ENCODE results near the gene TMEM209. TPM values are rescaled to one million over a fixed set of nuclear protein-coding genes. Genes with fewer than 3 reads are reported as not detected.
A peak's percentile ranks its signal among the peaks of the same experiment; 100 is the strongest.

TMEM209 gene
- total and polyA plus RNA-seq, 12 donors, result 6.0 to 77.1 (median 35.9) TPM

GRCh38 chr7:130141161-130141883, 63.9 kb downstream of the TMEM209 start:
- peak; percentile 65 to 87 (median 78) for DNase-seq
- intact Hi-C loops (cut with DNase I), result no loop called here
- peak overlapping the region in 2 of 5 donors; percentile 82 to 83 for H3K27ac ChIP-seq

GRCh38 chr7:130140551-130141160, 64.5 kb downstream of the TMEM209 start:
- Histone ChIP-seq H3K4me1 (replicated peaks in 1 of 2) (peaks cover 0 to 7% of the 10 kb centered on the region in 2 donors), H3K4me3 (peak overlapping the region in 2 of 4 donors; percentile 32 to 76), H3K36me3 (replicated peaks in 1 of 2) (no peaks in the 10 kb centered on the region), H3K27me3 (no peaks in the 10 kb centered on the region), H3K9me3 (replicated peaks in 1 of 3) (no peaks in the 10 kb centered on the region), H3K27ac (peak overlapping the region in 2 of 5 donors; percentile 82 to 83)
- peak in 2 of 7 donors; percentile 20 to 35 for DNase-seq
- 80 to 90% (median 87%) methylated on average over 22 to 47 of the region's 47 CpGs for whole genome bisulfite sequencing, 4 donors
- no peak for TF ChIP-seq CTCF (IDR thresholded peaks at IDR 0.05)
- no peak for TF ChIP-seq POLR2A (IDR thresholded peaks at IDR 0.05)
- intact Hi-C loops (cut with DNase I), result no loop called here

More at GRCh38 chr7:130141161-130141883, 63.9 kb downstream of the TMEM209 start:
- Histone ChIP-seq H3K9me3 (replicated peaks in 1 of 3) (no peaks in the 10 kb centered on the region), H3K4me1 (replicated peaks in 1 of 2) (peaks cover 0 to 7% of the 10 kb centered on the region in 2 donors), H3K27me3 (no peaks in the 10 kb centered on the region), H3K36me3 (replicated peaks in 1 of 2) (no peaks in the 10 kb centered on the region), H3K4me3 (peak overlapping the region; percentile 25 to 76 (median 30))
- TF ChIP-seq POLR2A (IDR thresholded peaks at IDR 0.05) (no peak), CTCF (IDR thresholded peaks at IDR 0.05) (no peak)
- WGBS, 4 donors, result 12 to 21% (median 14%) methylated on average over 16 to 39 of the region's 39 CpGs

- Histone ChIP-seq H3K4me3 (no peak overlapping the region), H3K36me3 (replicated peaks in 1 of 2) (no peaks in the 10 kb centered on the region), H3K9me3 (replicated peaks in 1 of 3) (no peaks in the 10 kb centered on the region), H3K4me1 (replicated peaks in 1 of 2) (peaks cover 0 to 7% of the 10 kb centered on the region in 2 donors), H3K27me3 (no peaks in the 10 kb centered on the region), H3K27ac (no peak overlapping the region)
- WGBS, 4 donors, result 96 to 100% (median 99%) methylated on average over 2 of the region's 2 CpGs
- no peak for TF ChIP-seq POLR2A (IDR thresholded peaks at IDR 0.05)
- TF ChIP-seq CTCF (IDR thresholded peaks at IDR 0.05), result no peak
- intact Hi-C loops (cut with DNase I), result no loop called here
- DNase-seq, result no peak
Observed at GRCh38 chr7:130139193-130139960, 65.8 kb downstream of the TMEM209 start.

- H3K4me3 ChIP-seq, result no peak overlapping the region
- H3K9me3 ChIP-seq (replicated peaks in 1 of 3), result no peaks in the 10 kb centered on the region
- DNase-seq, result no peak
- H3K27me3 ChIP-seq, result no peaks in the 10 kb centered on the region
- TF ChIP-seq CTCF (IDR thresholded peaks at IDR 0.05), result no peak
- no peak for TF ChIP-seq POLR2A (IDR thresholded peaks at IDR 0.05)
- WGBS, 4 donors, result 96 to 100% (median 97%) methylated on average over 4 of the region's 4 CpGs
- H3K4me1 ChIP-seq (replicated peaks in 1 of 2), result peaks cover 0 to 7% of the 10 kb centered on the region in 2 donors
- intact Hi-C loops (cut with DNase I), result no loop called here
- H3K36me3 ChIP-seq (replicated peaks in 1 of 2), result peaks cover 0 to 2% of the 10 kb centered on the region in 2 donors
- no peak overlapping the region for H3K27ac ChIP-seq
Observed at GRCh38 chr7:130137207-130137606, 68.0 kb downstream of the TMEM209 start.

Data from adrenal gland (tissue), 12 donors.